DOHH2 (cell line): ENCODE data around the gene SLC26A1.

ENCODE experiments used
- EZH2phosphoT487 ChIP-seq: fragments of 200-600 bp; sonication (generic); IDR thresholded peaks from 2 replicates; pipeline ENCODE4 v1.6.1; 2017; ENCODE audit warnings: borderline replicate concordance, mild to moderate bottlenecking, antibody characterized with exemption, low read length, moderate library complexity, mixed read lengths
- TF ChIP-seq, protein P1 (sequence below): fragments of 200-600 bp; sonication (generic); IDR thresholded peaks from one replicate; pipeline ENCODE4 v1.5.1; 2014; ENCODE audit warnings: antibody characterized with exemption, mild to moderate bottlenecking, low read depth, low read length; ENCODE audit not compliant: poor library complexity, severe bottlenecking

DNA sequence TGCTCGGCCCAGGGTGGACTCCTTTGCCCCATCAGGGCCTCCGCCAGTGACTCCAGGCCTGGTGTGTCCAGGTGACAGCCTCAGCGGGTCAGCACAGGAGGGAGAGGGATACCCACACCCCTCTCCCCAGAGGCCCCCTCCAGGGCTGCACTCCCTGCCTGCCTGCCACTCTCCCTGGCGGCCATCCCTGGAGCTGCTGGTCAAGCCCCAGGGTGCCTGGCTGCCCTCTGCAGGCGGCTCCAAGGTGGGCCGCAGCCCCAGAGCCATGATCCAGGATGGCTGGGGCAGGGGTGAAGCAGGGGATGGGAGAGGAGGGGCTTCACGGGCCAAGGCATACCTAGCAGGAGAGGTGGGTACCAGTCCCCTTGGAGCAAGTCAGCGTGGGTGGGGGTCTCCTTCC lies 22.0 kb upstream of the SLC26A1 start:
- TF ChIP-seq, protein P1, sequence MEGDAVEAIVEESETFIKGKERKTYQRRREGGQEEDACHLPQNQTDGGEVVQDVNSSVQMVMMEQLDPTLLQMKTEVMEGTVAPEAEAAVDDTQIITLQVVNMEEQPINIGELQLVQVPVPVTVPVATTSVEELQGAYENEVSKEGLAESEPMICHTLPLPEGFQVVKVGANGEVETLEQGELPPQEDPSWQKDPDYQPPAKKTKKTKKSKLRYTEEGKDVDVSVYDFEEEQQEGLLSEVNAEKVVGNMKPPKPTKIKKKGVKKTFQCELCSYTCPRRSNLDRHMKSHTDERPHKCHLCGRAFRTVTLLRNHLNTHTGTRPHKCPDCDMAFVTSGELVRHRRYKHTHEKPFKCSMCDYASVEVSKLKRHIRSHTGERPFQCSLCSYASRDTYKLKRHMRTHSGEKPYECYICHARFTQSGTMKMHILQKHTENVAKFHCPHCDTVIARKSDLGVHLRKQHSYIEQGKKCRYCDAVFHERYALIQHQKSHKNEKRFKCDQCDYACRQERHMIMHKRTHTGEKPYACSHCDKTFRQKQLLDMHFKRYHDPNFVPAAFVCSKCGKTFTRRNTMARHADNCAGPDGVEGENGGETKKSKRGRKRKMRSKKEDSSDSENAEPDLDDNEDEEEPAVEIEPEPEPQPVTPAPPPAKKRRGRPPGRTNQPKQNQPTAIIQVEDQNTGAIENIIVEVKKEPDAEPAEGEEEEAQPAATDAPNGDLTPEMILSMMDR = no peak
- no peak for TF ChIP-seq EZH2phosphoT487
